ENCODE measurements around the gene C6orf15. TPM values are rescaled to one million over a fixed set of nuclear protein-coding genes. Genes with fewer than 3 reads are reported as not detected.

The C6orf15 gene
- total RNA-seq, 1 experiment from 2014 or later = not detected

- TF ChIP-seq, protein P1, sequence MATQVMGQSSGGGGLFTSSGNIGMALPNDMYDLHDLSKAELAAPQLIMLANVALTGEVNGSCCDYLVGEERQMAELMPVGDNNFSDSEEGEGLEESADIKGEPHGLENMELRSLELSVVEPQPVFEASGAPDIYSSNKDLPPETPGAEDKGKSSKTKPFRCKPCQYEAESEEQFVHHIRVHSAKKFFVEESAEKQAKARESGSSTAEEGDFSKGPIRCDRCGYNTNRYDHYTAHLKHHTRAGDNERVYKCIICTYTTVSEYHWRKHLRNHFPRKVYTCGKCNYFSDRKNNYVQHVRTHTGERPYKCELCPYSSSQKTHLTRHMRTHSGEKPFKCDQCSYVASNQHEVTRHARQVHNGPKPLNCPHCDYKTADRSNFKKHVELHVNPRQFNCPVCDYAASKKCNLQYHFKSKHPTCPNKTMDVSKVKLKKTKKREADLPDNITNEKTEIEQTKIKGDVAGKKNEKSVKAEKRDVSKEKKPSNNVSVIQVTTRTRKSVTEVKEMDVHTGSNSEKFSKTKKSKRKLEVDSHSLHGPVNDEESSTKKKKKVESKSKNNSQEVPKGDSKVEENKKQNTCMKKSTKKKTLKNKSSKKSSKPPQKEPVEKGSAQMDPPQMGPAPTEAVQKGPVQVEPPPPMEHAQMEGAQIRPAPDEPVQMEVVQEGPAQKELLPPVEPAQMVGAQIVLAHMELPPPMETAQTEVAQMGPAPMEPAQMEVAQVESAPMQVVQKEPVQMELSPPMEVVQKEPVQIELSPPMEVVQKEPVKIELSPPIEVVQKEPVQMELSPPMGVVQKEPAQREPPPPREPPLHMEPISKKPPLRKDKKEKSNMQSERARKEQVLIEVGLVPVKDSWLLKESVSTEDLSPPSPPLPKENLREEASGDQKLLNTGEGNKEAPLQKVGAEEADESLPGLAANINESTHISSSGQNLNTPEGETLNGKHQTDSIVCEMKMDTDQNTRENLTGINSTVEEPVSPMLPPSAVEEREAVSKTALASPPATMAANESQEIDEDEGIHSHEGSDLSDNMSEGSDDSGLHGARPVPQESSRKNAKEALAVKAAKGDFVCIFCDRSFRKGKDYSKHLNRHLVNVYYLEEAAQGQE (IDR thresholded peaks at IDR 0.05; ENCODE audit: low read depth) = no peak
- no peak for TF ChIP-seq ELF1 (IDR thresholded peaks at IDR 0.05; ENCODE audit: borderline replicate concordance, low read depth)
- TF ChIP-seq SP1 (IDR thresholded peaks at IDR 0.05; ENCODE audit: low read depth) = peak; percentile 97
- TF ChIP-seq RAD21 (IDR thresholded peaks at IDR 0.05; ENCODE audit: low read depth) = no peak
Observed at GRCh38 chr6:31158140-31158862, 45.9 kb upstream of the C6orf15 start, which contains the start of gene TCF19 (continued).

- peak within 1 kb of the TSS; percentile 90 for H2AFZ ChIP-seq (ENCODE audit: low read depth, low read length, poor library complexity, severe bottlenecking)
- H3K27me3 ChIP-seq (ENCODE audit: insufficient read depth, low read length) = no peaks in the 10 kb centered on the region
- no peaks in the 10 kb centered on the region for H4K20me1 ChIP-seq (ENCODE audit: insufficient read depth)
- ChIA-PET POLR2A (interaction anchor here (1.3 kb wide), 1 partner anchor 42 kb away, joined by 3 read pairs; no protein-coding TSS in a partner anchor), RAD21 (ENCODE audit: low non-redundant PET in 1 of 2, low total read pairs in 2 of 2, uncharacterized antibody in 2 of 2, unreplicated experiment in 2 of 2) (no interaction called here), CTCF (interaction anchor here (1.3 kb wide), 1 partner anchor 209 kb away, joined by 7 read pairs; no protein-coding TSS in a partner anchor)
- H3K9ac ChIP-seq (ENCODE audit: low read length) = peak within 1 kb of the TSS; percentile 75
- H3K4me3 ChIP-seq (replicated peaks in 1 of 2; ENCODE audit: low read depth in 1 of 2, low read length in 2 of 2) = peak within 1 kb of the TSS; percentile 88 to 95
- peak; percentile 24 for TF ChIP-seq POLR2A (IDR thresholded peaks at IDR 0.05; ENCODE audit: borderline replicate concordance, extremely low read depth, insufficient read depth, insufficient read length)
- TF ChIP-seq POLR2AphosphoS5 (IDR thresholded peaks at IDR 0.05; ENCODE audit: low read depth, low read length) = no peak
- ATAC-seq = peak; percentile 37
- H3K9me3 ChIP-seq (ENCODE audit: control insufficient read depth in 1 of 2, insufficient read depth in 1 of 2, low read depth in 1 of 2, low read length in 2 of 2) = no peaks in the 10 kb centered on the region
- H3K4me1 ChIP-seq (ENCODE audit: control insufficient read depth in 1 of 2, insufficient read depth in 2 of 2, low read length in 2 of 2) = peaks cover 12 to 18% of the 10 kb centered on the region in 2 experiments
- H3K79me2 ChIP-seq (ENCODE audit: insufficient read depth, low read length) = peaks cover 9% of the 10 kb centered on the region
- intact Hi-C loops (cut with micrococcal nuclease) = no loop called here
- H3K36me3 ChIP-seq (ENCODE audit: control insufficient read depth in 1 of 2, insufficient read depth in 2 of 2, low read length in 2 of 2) = peaks cover 7 to 9% of the 10 kb centered on the region in 2 experiments
- peak within 1 kb of the TSS; percentile 49 for H3K27ac ChIP-seq (ENCODE audit: low read depth, low read length)
- peak within 1 kb of the TSS; percentile 95 for H3K4me2 ChIP-seq (ENCODE audit: low read length)
- no TSS peak for BruUV-seq (replicated peaks)
- no peak for DNase-seq (ENCODE audit: low read depth, low spot score)
- H3K9me2 ChIP-seq (ENCODE audit: insufficient read depth) = no peaks in the 10 kb centered on the region
Observed at GRCh38 chr6:31157513-31158139, 45.3 kb upstream of the C6orf15 start, which contains the start of gene CCHCR1. Gene CCHCR1 (minus strand): TSS chr6:31157802. CDS start chr6:31157600, 202 bp downstream.
